Stimulated activated naive CD8-positive, alpha-beta T cell treated with anti-CD3 and anti-CD28 coated beads, Interleukin-15, Interleukin-2, amounts not matched to agents 100 ng/mL and 50 ng/mL, for 24 hours (primary cell): ENCODE data around the gene ZNF775.

Experiments
- H3K27ac Mint-ChIP-seq: one replicate; pipeline ENCODE4 v1.8.0; 2021; ENCODE audit warnings: mild to moderate bottlenecking, mixed read lengths
- H3K27me3 Mint-ChIP-seq: one replicate; pipeline ENCODE4 v1.8.0; 2021; ENCODE audit warnings: mixed read lengths
- H3K36me3 Mint-ChIP-seq: one replicate; pipeline ENCODE4 v1.8.0; 2021; ENCODE audit warnings: low read depth, mixed read lengths
- H3K4me1 Mint-ChIP-seq: one replicate; pipeline ENCODE4 v1.8.0; 2021; ENCODE audit warnings: low read depth, mixed read lengths
- H3K4me3 Mint-ChIP-seq: one replicate; pipeline ENCODE4 v1.8.0; 2021; ENCODE audit warnings: mild to moderate bottlenecking, mixed read lengths
- H3K9me3 Mint-ChIP-seq: one replicate; pipeline ENCODE4 v1.8.0; 2021; ENCODE audit warnings: mixed read lengths

ZNF775 gene

DNA sequence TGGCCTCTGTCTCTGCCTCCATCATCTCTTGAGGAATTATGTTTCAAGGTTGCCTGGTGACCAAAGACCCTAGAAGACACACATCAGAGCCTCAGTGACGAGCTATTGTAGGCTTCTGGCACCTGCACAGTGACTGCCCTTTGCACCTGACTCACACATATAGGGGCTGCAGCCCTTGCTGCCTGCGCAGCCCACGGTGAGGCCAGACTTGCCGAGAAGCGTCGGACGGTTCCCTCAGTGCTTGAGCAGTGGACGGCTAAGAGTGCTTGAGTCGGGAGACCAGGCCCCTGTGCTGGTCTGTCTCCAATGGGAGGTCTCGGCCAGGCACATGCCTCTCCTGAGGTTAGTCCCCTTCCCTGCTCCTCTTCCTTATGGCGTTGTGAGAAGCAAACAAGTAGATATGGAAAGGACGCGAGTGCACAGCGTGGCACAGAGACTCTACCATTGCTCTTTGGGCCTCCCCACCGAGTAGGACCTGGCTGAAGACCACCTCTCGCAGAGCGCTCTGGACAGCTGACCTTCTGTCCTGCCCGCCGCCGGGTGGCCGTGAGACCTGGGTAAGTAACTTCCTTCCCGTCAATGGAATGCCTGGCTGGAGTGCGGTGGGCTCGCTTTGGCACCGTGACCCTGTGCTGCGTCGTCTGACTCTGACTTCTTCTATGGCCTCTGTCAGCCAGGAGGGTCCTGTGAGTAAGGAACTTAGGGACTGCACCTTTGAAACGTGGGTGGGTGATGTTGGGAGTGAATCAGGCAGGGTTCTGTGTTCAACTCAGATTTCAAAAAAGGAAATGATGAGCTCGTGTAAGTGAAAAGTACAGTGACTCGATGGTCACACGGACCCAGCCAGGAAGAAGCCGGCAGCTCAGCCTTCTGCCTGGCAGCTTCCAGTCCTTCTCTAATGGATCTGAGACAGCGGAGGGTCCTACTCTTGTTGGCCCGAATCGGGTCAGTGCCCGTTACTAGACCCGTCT lies 33.7 kb downstream of the ZNF775 start:
- Mint-ChIP-seq H3K4me1 (peaks cover 9% of the 10 kb centered on the region), H3K27ac (no peak overlapping the region)

DNA sequence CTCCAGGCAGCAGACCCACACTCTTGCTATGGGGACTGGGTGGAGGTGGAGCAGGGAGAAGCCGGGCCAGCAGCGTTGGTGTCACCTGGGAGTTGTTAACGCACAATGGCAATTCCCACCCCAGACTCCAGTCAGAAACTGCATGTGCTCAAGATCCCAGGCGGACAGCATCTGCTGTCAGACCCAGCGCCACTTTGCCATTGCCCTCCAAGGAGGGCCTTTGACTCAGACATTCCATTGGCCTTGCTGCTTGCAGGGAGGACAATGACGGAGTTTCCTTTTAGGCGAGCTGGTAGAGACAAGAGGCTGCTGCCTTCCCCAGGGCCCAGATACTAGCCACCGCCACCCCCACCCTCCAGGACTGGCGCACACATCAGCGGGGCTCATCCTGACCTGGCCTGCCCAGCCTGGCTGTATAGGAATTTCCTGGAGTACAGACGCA lies 34.5 kb downstream of the ZNF775 start:
- no peak overlapping the region for H3K4me3 Mint-ChIP-seq
- H3K9me3 Mint-ChIP-seq, result no peaks in the 10 kb centered on the region
- H3K27ac Mint-ChIP-seq, result no peak overlapping the region
- no peaks in the 10 kb centered on the region for H3K27me3 Mint-ChIP-seq
- H3K4me1 Mint-ChIP-seq, result peaks cover 5% of the 10 kb centered on the region
- peaks cover 8% of the 10 kb centered on the region for H3K36me3 Mint-ChIP-seq

More for the DNA sequence above, 33.7 kb downstream of the ZNF775 start:
- Mint-ChIP-seq H3K9me3 (no peaks in the 10 kb centered on the region), H3K36me3 (peaks cover 11% of the 10 kb centered on the region), H3K4me3 (no peak overlapping the region), H3K27me3 (no peaks in the 10 kb centered on the region)

DNA sequence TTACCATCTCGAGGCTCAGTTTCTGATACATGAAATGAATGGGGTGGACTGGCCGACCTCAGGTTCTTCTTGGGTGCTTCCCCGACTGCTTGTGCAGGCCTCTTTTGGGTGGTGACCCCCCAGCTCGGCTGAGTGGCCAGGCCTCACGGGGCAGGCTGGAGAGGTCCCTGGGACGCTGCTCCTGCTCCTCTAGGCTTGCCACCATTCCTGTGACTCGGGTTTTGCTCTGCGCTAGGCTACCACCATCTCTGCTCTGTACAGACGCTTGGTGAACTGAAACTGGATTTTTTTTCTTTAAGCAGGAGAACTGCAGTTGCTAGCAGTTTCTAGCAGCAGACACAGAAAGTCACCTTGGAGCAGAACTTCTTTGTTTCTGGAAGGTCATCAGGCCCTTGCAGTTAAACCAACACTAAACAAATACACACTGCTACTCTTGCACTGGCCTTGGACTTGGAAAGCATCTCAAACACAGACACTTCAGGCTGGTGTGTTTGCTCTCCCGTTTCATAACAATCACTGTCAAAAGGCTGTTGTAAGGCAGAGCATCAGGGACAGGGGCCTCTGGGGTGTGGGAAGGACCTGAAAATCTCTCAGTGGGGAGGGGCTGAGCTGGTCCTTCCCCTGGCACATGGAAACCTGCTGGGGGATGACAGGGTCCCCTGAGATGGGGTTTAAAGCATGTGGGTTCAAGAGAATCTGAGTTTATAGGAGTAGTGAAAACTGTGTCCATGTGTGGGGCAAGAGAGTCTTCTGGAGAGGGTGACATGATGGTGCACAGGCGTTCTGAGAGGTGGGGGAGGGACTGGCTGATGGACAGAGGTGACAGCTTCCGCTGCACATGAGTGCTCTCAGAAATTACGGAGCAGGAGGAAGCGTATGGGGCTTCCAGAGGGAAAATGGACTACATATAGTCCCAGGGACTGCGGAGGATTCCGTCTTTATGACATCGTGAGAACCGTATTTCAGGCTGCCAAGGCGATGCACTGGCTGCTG lies 36.3 kb downstream of the ZNF775 start:
- Mint-ChIP-seq H3K4me1 (peaks cover 1% of the 10 kb centered on the region), H3K27me3 (peaks cover 3% of the 10 kb centered on the region), H3K4me3 (no peak overlapping the region), H3K36me3 (peaks cover 5% of the 10 kb centered on the region), H3K9me3 (no peaks in the 10 kb centered on the region), H3K27ac (no peak overlapping the region)

GRCh38 chr7:150417239-150417638 lies 38.1 kb downstream of the ZNF775 start:
- Mint-ChIP-seq H3K9me3 (no peaks in the 10 kb centered on the region), H3K4me3 (no peak overlapping the region), H3K27me3 (peaks cover 7% of the 10 kb centered on the region), H3K4me1 (peaks cover 9% of the 10 kb centered on the region), H3K27ac (no peak overlapping the region), H3K36me3 (no peaks in the 10 kb centered on the region)

- peaks cover 9% of the 10 kb centered on the region for H3K4me1 Mint-ChIP-seq
Measured at GRCh38 chr7:150417863-150418262, 38.7 kb downstream of the ZNF775 start.

GRCh38 chr7:150420242-150420641 lies 41.1 kb downstream of the ZNF775 start:
- Mint-ChIP-seq H3K27ac (no peak overlapping the region), H3K9me3 (no peaks in the 10 kb centered on the region), H3K4me1 (peaks cover 9% of the 10 kb centered on the region), H3K4me3 (no peak overlapping the region), H3K36me3 (no peaks in the 10 kb centered on the region), H3K27me3 (peaks cover 7% of the 10 kb centered on the region)

More at GRCh38 chr7:150417863-150418262, 38.7 kb downstream of the ZNF775 start:
- H3K27ac Mint-ChIP-seq, result no peak overlapping the region
- peaks cover 7% of the 10 kb centered on the region for H3K27me3 Mint-ChIP-seq
- no peaks in the 10 kb centered on the region for H3K9me3 Mint-ChIP-seq
- H3K4me3 Mint-ChIP-seq, result no peak overlapping the region
- H3K36me3 Mint-ChIP-seq, result no peaks in the 10 kb centered on the region

GRCh38 chr7:150420987-150421674 lies 42.0 kb downstream of the ZNF775 start:
- Mint-ChIP-seq H3K36me3 (no peaks in the 10 kb centered on the region), H3K27ac (no peak overlapping the region), H3K4me1 (peaks cover 9% of the 10 kb centered on the region), H3K9me3 (no peaks in the 10 kb centered on the region), H3K4me3 (no peak overlapping the region), H3K27me3 (peaks cover 7% of the 10 kb centered on the region)

GRCh38 chr7:150421831-150422230 lies 42.7 kb downstream of the ZNF775 start:
- no peaks in the 10 kb centered on the region for H3K9me3 Mint-ChIP-seq
- H3K4me1 Mint-ChIP-seq, result peaks cover 9% of the 10 kb centered on the region
- H3K36me3 Mint-ChIP-seq, result no peaks in the 10 kb centered on the region
- peaks cover 7% of the 10 kb centered on the region for H3K27me3 Mint-ChIP-seq
- H3K27ac Mint-ChIP-seq, result no peak overlapping the region
- no peak overlapping the region for H3K4me3 Mint-ChIP-seq

GRCh38 chr7:150425670-150426069 lies 46.5 kb downstream of the ZNF775 start:
- no peak overlapping the region for H3K27ac Mint-ChIP-seq
- H3K4me1 Mint-ChIP-seq, result peaks cover 24% of the 10 kb centered on the region
- H3K4me3 Mint-ChIP-seq, result no peak overlapping the region
- H3K27me3 Mint-ChIP-seq, result peaks cover 5% of the 10 kb centered on the region
- H3K9me3 Mint-ChIP-seq, result no peaks in the 10 kb centered on the region
- no peaks in the 10 kb centered on the region for H3K36me3 Mint-ChIP-seq

- H3K4me3 Mint-ChIP-seq, result no peak overlapping the region
- peaks cover 33% of the 10 kb centered on the region for H3K4me1 Mint-ChIP-seq
- peak overlapping the region; percentile 31 for H3K27ac Mint-ChIP-seq
- H3K36me3 Mint-ChIP-seq, result no peaks in the 10 kb centered on the region
- no peaks in the 10 kb centered on the region for H3K9me3 Mint-ChIP-seq
- H3K27me3 Mint-ChIP-seq, result no peaks in the 10 kb centered on the region
Measured at GRCh38 chr7:150428671-150429451, 49.7 kb downstream of the ZNF775 start.

DNA sequence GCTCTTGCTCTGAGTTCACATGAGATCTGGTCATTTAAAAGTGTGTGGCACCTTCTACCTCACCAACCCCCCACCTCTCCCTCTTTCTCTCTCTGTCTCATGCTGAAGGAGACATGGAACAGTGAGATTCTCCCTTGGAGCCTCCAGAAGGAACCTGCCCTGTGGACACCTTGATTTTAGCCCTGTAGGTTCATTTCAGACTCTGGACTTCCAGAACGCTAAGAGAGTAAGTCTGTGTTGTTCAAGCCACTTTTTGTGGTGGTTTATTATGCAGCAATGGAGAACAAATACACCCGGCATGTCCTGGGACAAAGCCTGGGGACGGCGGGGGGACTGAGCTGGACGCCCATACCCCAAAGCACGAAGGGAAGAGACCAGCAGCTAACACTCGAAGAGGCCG lies 50.6 kb downstream of the ZNF775 start:
- H3K27me3 Mint-ChIP-seq, result no peaks in the 10 kb centered on the region
- H3K27ac Mint-ChIP-seq, result no peak overlapping the region
- H3K4me1 Mint-ChIP-seq, result peaks cover 41% of the 10 kb centered on the region
- H3K9me3 Mint-ChIP-seq, result no peaks in the 10 kb centered on the region
- H3K36me3 Mint-ChIP-seq, result no peaks in the 10 kb centered on the region
- H3K4me3 Mint-ChIP-seq, result no peak overlapping the region

GRCh38 chr7:150430465-150431085 lies 51.4 kb downstream of the ZNF775 start:
- H3K4me1 Mint-ChIP-seq, result peaks cover 50% of the 10 kb centered on the region
- H3K4me3 Mint-ChIP-seq, result no peak overlapping the region
- peak overlapping the region; percentile 11 for H3K27ac Mint-ChIP-seq
- no peaks in the 10 kb centered on the region for H3K9me3 Mint-ChIP-seq
- no peaks in the 10 kb centered on the region for H3K27me3 Mint-ChIP-seq
- no peaks in the 10 kb centered on the region for H3K36me3 Mint-ChIP-seq

- H3K27me3 Mint-ChIP-seq, result no peaks in the 10 kb centered on the region
Measured at GRCh38 chr7:150431839-150432658, 52.9 kb downstream of the ZNF775 start.

More at GRCh38 chr7:150431839-150432658, 52.9 kb downstream of the ZNF775 start:
- H3K4me1 Mint-ChIP-seq, result peaks cover 56% of the 10 kb centered on the region
- no peak overlapping the region for H3K27ac Mint-ChIP-seq
- H3K36me3 Mint-ChIP-seq, result no peaks in the 10 kb centered on the region
- H3K9me3 Mint-ChIP-seq, result no peaks in the 10 kb centered on the region
- no peak overlapping the region for H3K4me3 Mint-ChIP-seq
